ENCODE measurements around the gene UTP25. TPM values are rescaled to one million over a fixed set of nuclear protein-coding genes. Genes with fewer than 3 reads are reported as not detected.

Gene UTP25
- total RNA-seq, 2 donors from 2014 or later, result 11.5 to 11.9 TPM

DNA sequence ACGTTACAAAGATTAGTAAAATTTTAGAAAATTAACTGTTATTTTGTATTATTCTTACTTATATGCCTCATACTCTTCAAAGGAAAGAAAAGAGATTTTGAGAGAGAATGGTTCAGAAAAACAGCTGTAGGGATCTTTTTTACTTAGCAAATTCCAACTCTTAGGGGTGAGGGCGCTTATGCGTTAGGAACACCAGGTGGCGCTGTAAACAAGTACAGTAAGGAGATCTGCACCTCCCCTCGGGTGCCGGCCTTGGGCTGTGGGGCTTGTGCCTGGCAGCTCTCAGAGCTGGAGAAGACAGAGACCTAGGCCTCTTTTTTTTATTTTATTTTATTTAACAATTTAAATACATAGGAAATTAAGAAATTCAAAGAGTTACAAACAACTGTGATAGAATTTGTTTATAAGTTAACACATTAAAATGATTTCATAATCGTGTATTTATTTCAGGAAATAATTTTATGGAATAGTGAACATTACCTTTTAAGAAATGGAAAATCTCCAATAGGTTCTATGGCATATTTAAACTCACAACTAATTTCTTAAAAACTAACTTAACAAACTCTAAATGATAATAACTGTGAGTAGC, 32.6 kb downstream of the UTP25 start:
- Mint-ChIP-seq H3K27ac (no peak overlapping the region), H3K4me3 (no peak overlapping the region), H3K27me3 (ENCODE audit: low read depth) (peaks cover 25% of the 10 kb centered on the region), H3K9me3 (no peaks in the 10 kb centered on the region), H3K4me1 (ENCODE audit: low read depth) (no peaks in the 10 kb centered on the region), H3K36me3 (ENCODE audit: insufficient read depth in 2 of 2) (no peaks in the 10 kb centered on the region)
- DNase-seq, result peak; percentile 74 to 75
- ATAC-seq (replicated peaks in 1 of 2), result peak; percentile 74 to 86

DNA sequence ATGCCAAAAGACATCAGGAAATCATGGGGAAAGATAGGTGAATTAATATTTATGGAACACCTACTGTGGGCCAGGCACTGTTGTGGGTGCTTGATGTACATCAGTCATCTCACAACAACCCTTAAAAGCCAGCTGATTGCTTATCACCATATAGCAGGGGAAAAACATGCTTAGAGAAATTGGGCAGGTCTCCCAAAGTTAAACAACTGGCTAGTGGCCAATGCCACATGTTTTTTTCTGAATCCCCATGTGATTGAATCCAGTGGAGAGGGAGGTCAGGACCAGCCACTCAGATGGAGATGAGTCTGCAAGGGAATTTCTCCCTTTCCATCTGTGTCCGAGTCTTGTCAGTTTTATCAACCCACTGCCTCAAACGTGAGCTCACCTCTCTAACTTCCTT, 33.5 kb downstream of the UTP25 start:
- no peak overlapping the region for H3K4me3 Mint-ChIP-seq
- H3K27ac Mint-ChIP-seq, result no peak overlapping the region
- H3K4me1 Mint-ChIP-seq (ENCODE audit: low read depth), result no peaks in the 10 kb centered on the region
- DNase-seq (no peak), ATAC-seq (replicated peaks in 1 of 2) (no peak)
- H3K9me3 Mint-ChIP-seq, result peaks cover 0 to 2% of the 10 kb centered on the region in 2 donors
- peaks cover 0 to 2% of the 10 kb centered on the region in 2 donors for H3K36me3 Mint-ChIP-seq (ENCODE audit: insufficient read depth in 2 of 2)
- H3K27me3 Mint-ChIP-seq (ENCODE audit: low read depth), result peaks cover 30% of the 10 kb centered on the region

DNA sequence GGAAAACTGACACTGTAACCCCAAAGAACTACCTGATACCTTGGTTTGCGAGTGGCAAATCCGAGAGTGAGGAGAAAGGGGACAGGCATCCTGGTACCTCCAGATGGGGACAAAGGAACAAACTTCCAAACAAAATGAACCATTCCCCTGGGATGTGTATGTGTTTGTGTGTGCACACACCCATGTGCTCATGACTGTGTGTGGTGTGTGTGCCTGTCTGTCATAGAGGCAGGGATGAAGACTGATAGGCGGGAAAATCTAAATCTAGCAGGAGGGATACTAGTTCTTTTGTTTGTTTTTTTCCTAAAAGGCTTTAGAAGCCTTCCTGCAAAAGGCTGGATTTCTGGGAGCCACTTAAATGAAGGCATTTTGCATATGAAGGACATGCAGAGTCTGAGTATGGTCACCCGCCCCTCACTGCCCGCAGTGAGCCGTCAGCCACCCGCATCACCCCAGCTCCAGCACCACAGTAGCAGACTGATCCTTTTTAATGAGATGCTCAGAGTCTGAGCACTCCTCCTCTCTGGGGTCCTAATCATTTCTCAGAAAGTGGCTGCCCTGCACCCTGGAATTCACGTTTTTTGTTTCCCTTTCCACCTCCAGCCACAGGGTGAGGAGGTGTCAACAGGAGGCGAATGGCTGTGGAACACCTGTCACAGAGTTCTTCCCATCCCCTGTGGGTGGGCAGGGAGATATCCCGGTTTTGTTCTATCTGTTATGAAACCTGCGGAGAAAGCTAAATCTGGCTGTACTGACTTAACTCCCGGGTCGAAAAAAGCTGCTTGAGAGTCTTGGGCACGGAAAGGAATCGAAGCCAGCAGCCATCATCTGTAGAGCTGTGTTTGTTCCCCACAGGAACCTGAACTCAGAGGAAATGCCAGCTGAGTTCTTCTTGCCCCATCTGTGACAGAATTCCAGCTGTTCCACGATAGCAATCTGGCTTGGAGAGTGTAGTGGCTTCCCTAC, 34.9 kb downstream of the UTP25 start:
- no peak for DNase-seq
- peaks cover 0 to 4% of the 10 kb centered on the region in 2 donors for H3K9me3 Mint-ChIP-seq
- no peaks in the 10 kb centered on the region for H3K4me1 Mint-ChIP-seq (ENCODE audit: low read depth)
- peaks cover 0 to 2% of the 10 kb centered on the region in 2 donors for H3K36me3 Mint-ChIP-seq (ENCODE audit: insufficient read depth in 2 of 2)
- H3K27ac Mint-ChIP-seq, result no peak overlapping the region
- no peak overlapping the region for H3K4me3 Mint-ChIP-seq
- no peak for ATAC-seq (replicated peaks in 1 of 2)
- H3K27me3 Mint-ChIP-seq (ENCODE audit: low read depth), result peaks cover 31% of the 10 kb centered on the region

DNA sequence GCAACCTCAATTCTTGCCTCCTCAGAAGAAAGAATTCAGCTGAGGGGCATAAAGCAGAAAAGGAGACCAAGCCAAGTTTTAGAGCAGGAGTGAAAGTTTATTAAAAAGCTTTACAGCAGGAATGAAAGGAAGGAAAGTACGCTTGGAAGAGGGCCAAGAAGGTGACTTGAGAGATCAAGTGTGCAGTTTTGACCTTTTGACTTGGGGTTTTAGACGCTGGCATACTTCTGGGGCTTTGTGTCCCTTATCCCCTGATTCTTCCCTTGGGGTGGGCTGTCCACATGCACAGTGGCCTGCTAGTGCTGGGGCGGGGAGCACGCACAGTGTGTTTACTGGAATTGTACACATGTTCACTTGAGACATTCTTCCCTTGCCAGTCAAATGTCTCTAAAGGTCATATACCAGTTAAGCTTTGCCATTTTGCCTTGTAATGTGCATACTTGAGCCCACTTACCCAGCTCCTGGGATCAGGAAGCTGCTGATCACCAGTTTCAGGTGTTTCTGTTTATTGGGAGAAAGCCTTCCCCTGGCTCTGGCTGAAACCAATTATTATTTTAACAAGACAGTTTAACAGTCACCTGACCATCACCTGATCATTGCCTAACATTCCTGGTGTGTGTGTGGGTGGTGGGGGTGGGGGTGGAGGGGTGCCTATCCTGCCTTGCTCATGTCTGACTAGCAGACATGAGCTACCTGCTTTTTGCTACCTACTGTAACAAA, 36.2 kb downstream of the UTP25 start:
- H3K36me3 Mint-ChIP-seq (ENCODE audit: insufficient read depth in 2 of 2), result peaks cover 0 to 2% of the 10 kb centered on the region in 2 donors
- ATAC-seq (replicated peaks in 1 of 2), result no peak

DNA sequence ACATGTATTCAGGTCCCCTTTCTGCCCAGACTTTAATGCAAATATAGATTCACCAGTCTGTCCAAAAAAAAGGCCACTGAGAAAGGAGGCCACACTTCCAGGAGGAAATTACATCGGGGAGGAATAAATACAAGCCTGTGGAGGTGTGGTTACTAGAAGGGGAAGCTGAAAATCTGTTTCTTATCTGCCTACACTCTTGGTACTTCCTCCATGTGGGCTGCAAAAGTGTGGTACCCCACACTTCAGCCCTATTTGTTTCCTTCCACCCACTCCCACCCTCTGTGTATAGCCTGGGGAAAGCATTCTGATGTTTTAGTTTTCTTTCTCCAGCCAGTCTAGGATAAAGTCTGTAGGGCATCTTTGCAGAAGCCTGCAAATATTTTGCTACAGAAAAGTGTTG, 38.4 kb downstream of the UTP25 start:
- ATAC-seq (replicated peaks in 1 of 2), result no peak
- Mint-ChIP-seq H3K27ac (no peak overlapping the region), H3K9me3 (peaks cover 0 to 4% of the 10 kb centered on the region in 2 donors), H3K36me3 (ENCODE audit: insufficient read depth in 2 of 2) (peaks cover 0 to 2% of the 10 kb centered on the region in 2 donors), H3K4me3 (no peak overlapping the region), H3K4me1 (ENCODE audit: low read depth) (no peaks in the 10 kb centered on the region), H3K27me3 (ENCODE audit: low read depth) (peaks cover 45% of the 10 kb centered on the region)
- no peak for DNase-seq

More for the DNA sequence above, 36.2 kb downstream of the UTP25 start:
- Mint-ChIP-seq H3K27ac (no peak overlapping the region), H3K4me1 (ENCODE audit: low read depth) (no peaks in the 10 kb centered on the region), H3K27me3 (ENCODE audit: low read depth) (peaks cover 41% of the 10 kb centered on the region), H3K4me3 (no peak overlapping the region), H3K9me3 (peaks cover 0 to 4% of the 10 kb centered on the region in 2 donors)
- no peak for DNase-seq

DNA sequence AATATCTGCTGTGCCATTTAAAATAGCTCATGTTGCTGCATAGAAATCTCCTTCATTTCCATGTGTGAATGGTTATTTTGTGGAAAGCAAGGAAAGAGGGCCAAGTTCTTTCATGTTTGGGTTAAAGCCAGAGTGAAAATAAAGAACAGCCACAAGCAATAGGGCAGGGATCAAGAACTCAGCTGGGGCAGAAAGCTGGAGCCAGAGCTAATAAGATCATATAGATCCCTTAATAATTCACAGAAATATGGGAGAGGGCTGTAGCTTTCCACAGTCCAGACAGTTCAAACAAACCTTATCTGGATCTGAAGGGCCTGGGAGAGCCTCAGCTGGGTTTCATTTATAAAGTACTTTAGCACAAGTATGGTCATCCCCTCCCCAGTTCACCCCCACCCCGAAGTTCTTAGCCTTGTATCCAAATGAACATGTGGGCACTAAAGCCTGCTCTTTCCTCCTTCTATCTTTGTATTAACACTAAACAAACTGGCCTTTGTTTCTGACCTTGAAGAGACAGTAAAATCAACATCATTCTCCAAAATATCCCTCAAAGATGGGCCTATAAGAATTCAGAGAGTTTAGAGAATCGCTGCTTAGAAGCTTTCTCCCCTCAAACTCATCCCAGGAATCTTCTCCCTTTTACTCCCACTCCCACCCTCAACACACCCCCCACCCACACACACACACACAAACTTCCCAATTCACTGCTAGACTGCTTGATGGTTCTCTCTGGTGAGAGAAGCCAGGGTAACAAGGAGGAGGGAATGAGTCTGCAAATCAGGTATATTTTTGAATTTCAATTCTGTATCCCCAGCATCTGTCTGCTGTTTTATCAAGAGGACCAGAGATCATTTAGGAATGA, 41.7 kb downstream of the UTP25 start:
- H3K27me3 Mint-ChIP-seq (ENCODE audit: low read depth), result peaks cover 47% of the 10 kb centered on the region
- ATAC-seq (replicated peaks in 1 of 2) (no peak), DNase-seq (no peak)
- peaks cover 0 to 4% of the 10 kb centered on the region in 2 donors for H3K9me3 Mint-ChIP-seq
- no peaks in the 10 kb centered on the region for H3K4me1 Mint-ChIP-seq (ENCODE audit: low read depth)
- H3K4me3 Mint-ChIP-seq, result no peak overlapping the region
- no peak overlapping the region for H3K27ac Mint-ChIP-seq
- H3K36me3 Mint-ChIP-seq (ENCODE audit: insufficient read depth in 2 of 2), result peaks cover 0 to 2% of the 10 kb centered on the region in 2 donors

DNA sequence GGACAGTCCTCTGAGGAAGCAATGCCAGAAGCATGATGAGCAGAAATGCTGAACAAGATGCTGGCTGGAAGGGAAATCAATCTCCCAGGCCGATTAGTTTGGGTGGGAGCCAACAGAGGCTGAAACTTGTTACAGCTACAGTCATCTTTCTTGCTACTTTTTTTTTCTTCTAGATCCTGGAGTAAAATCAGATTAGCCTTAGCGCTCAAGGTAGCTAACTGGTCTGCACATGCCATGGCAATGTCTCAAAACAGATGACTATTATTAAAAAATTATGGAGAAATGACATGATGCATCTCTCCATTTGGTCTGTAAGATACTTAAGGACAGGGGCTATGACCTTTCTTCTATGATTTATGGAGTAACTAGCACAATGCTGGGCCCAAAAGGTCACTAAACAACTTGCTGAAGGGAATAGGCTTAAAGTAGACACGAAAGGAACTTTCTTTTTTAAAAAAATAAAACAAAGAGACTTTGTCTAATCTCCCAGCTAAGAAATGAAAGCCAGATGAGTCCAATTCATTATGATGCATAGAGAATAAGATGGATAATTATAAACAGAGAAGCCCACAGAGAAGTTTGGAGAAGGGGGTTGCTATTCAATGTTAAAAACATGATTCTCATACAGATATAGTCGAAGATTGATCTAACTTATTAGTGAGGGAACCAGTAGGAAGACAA, 42.5 kb downstream of the UTP25 start:
- peaks cover 0 to 4% of the 10 kb centered on the region in 2 donors for H3K9me3 Mint-ChIP-seq
- H3K4me1 Mint-ChIP-seq (ENCODE audit: low read depth), result no peaks in the 10 kb centered on the region
- peaks cover 47% of the 10 kb centered on the region for H3K27me3 Mint-ChIP-seq (ENCODE audit: low read depth)
- DNase-seq (no peak), ATAC-seq (replicated peaks in 1 of 2) (no peak)
- peaks cover 0 to 2% of the 10 kb centered on the region in 2 donors for H3K36me3 Mint-ChIP-seq (ENCODE audit: insufficient read depth in 2 of 2)
- H3K27ac Mint-ChIP-seq, result no peak overlapping the region
- no peak overlapping the region for H3K4me3 Mint-ChIP-seq

DNA sequence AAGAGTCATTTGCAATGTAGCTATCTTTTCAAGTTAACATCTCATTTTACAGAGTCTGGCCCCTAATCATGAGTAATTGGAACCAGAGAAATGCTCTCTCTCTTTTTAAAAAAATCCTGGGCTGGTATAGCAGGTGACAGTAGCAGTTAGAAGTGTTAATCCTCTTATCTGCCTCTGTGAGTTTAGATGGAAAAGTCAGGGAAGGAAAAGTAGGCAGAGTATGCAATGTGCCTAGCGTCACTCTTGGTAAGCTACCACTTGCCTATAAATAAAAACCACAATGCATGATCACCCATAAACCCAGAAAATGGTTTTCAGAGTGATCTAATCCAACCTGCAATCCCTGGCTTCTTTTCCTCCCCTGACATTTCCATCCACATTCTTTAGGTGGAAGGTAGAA, 43.2 kb downstream of the UTP25 start:
- H3K4me1 Mint-ChIP-seq (ENCODE audit: low read depth), result no peaks in the 10 kb centered on the region
- ATAC-seq (replicated peaks in 1 of 2) (no peak), DNase-seq (no peak)
- peaks cover 0 to 3% of the 10 kb centered on the region in 2 donors for H3K9me3 Mint-ChIP-seq
- peaks cover 52% of the 10 kb centered on the region for H3K27me3 Mint-ChIP-seq (ENCODE audit: low read depth)
- no peak overlapping the region for H3K27ac Mint-ChIP-seq
- H3K4me3 Mint-ChIP-seq, result no peak overlapping the region
- H3K36me3 Mint-ChIP-seq (ENCODE audit: insufficient read depth in 2 of 2), result peaks cover 0 to 1% of the 10 kb centered on the region in 2 donors

DNA sequence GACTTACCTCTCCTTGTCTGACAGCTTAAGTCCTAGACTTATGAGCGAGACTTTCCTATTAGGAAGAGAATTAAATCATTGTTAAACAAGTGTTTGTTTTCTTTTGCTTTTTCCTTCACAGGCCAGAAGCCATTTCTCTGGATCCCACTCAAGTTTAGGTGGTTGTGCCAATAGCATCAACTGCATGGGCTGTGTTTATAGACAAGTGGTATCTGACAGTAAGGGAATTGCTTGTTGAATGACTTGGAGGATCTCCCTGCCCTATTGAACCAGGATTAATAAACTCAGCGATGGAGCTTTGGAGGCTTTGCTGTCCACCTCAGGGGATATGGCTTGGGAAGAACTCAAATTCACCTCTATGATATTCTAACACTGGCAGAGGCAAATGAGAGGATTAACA, 43.7 kb downstream of the UTP25 start:
- H3K27ac Mint-ChIP-seq, result no peak overlapping the region
- H3K27me3 Mint-ChIP-seq (ENCODE audit: low read depth), result peaks cover 53% of the 10 kb centered on the region
- H3K36me3 Mint-ChIP-seq (ENCODE audit: insufficient read depth in 2 of 2), result no peaks in the 10 kb centered on the region
- no peaks in the 10 kb centered on the region for H3K4me1 Mint-ChIP-seq (ENCODE audit: low read depth)
- no peak for ATAC-seq (replicated peaks in 1 of 2)
- H3K9me3 Mint-ChIP-seq, result peaks cover 0 to 2% of the 10 kb centered on the region in 2 donors
- DNase-seq, result no peak
- no peak overlapping the region for H3K4me3 Mint-ChIP-seq

DNA sequence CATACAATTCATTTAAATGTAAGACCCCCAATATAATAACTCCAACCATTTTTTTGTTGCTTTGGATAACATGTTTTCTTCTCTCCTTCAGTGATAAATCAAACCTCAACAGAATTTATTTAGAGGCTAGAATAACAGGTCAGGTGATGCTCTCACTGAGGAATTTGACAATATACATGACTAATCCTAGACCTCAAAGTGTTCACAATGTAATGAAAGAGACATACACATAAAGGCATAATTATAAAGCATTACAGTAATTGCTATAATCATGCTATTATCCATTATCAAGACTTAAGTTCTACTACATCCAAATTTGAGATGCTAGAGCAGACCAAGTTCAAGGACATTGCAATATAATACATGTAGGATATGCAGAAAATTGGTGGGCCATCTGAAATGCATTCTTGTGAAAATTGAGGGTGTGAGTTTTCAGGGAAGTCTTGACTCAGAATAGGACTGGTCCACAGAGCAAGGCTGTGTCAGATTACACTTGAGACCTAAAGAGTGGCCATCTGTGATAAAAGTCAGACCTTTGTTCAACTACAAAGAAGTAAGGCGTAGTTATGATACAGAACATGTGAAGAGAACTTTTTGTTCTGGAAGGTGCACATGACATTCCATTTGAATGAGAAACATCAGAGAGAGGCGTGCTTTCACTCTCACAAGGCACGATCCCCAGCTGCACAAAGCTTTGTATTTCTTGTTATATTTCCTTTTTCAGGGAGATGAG, 45.5 kb downstream of the UTP25 start:
- H3K4me3 Mint-ChIP-seq, result no peak overlapping the region
- H3K27ac Mint-ChIP-seq, result no peak overlapping the region
- no peaks in the 10 kb centered on the region for H3K36me3 Mint-ChIP-seq (ENCODE audit: insufficient read depth in 2 of 2)
- no peak for ATAC-seq (replicated peaks in 1 of 2)
- no peaks in the 10 kb centered on the region for H3K4me1 Mint-ChIP-seq (ENCODE audit: low read depth)
- H3K27me3 Mint-ChIP-seq (ENCODE audit: low read depth), result peaks cover 64% of the 10 kb centered on the region
- H3K9me3 Mint-ChIP-seq, result no peaks in the 10 kb centered on the region
- no peak for DNase-seq

DNA sequence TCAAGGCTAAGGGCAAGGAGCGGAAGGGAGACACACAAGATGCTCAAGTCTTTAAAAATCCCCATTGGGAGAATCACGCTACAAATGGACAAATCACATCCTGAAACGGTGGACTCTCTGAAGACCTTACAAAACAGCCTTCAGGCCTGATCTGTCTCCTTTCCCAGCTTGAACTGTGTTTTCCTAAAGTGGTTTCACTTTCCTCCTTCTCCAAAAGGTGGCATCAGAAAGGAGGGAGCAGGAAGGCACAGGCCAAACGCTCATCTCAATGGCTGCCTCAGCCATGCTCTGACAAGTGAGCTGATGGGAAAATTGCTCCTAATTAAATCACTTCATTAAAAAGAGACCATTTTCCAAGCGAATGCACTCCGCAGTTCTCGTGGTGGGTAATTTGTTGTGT, 47.7 kb downstream of the UTP25 start:
- Mint-ChIP-seq H3K4me1 (ENCODE audit: low read depth) (no peaks in the 10 kb centered on the region), H3K4me3 (no peak overlapping the region), H3K27ac (no peak overlapping the region), H3K9me3 (no peaks in the 10 kb centered on the region), H3K36me3 (ENCODE audit: insufficient read depth in 2 of 2) (no peaks in the 10 kb centered on the region), H3K27me3 (ENCODE audit: low read depth) (peaks cover 62% of the 10 kb centered on the region)
- DNase-seq, result no peak
- no peak for ATAC-seq (replicated peaks in 1 of 2)

All from activated T-cell treated with anti-CD3 and anti-CD28 coated beads, Interleukin-2, amount 50 U/mL, for 72 hours (primary cell).